ACHN (cell line): ENCODE data around the gene BACH2.
A peak's percentile ranks its signal among the peaks of the same experiment; 100 is the strongest.
"Not testable (repeated sequence)": the region's sequence is repeated elsewhere in the genome, so short reads cannot be mapped to it uniquely, and the experiment has no call there.

Experiments used
- DNase-seq: peaks from one replicate; pipeline ENCODE4 v3.0.0-alpha.2; 2015
- in situ Hi-C: cut with HindIII; loops from 2 replicates; pipeline ENCODE4 v1.10.0; 2017; ENCODE audit warnings: low sequenced_read_pairs, low pct_ligation_motif_present, low pct_unique_long_range_greater_than_20kb

The BACH2 gene

GRCh38 chr6:90044182-90044832, 252.3 kb downstream of the BACH2 start:
- no peak for DNase-seq
- in situ Hi-C loops: no loop called here

- in situ Hi-C loops: no loop called here
- no peak for DNase-seq
These were observed 255.7 kb downstream of the BACH2 start for GRCh38 chr6:90040931-90041330.

DNA sequence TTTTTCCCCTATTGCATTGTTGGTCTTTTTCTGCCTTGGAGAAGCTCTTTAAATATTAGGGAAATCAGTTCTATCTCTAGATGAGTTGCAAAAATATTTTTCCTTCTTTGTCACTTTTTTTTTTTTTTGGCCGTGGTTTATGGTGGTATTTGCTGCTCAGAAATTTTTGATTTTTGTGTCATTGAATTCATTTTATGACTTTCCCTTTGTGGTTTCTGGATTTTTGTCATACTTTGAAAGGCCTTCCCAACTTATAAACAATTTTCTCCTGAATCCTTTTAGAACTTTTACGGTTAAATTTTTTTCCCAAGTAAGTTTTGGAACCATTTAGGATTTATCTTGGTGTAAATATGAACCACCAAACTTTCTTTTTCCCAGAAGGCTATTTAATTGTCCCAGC, 256.7 kb downstream of the BACH2 start:
- in situ Hi-C loops: no loop called here
- no peak for DNase-seq

DNA sequence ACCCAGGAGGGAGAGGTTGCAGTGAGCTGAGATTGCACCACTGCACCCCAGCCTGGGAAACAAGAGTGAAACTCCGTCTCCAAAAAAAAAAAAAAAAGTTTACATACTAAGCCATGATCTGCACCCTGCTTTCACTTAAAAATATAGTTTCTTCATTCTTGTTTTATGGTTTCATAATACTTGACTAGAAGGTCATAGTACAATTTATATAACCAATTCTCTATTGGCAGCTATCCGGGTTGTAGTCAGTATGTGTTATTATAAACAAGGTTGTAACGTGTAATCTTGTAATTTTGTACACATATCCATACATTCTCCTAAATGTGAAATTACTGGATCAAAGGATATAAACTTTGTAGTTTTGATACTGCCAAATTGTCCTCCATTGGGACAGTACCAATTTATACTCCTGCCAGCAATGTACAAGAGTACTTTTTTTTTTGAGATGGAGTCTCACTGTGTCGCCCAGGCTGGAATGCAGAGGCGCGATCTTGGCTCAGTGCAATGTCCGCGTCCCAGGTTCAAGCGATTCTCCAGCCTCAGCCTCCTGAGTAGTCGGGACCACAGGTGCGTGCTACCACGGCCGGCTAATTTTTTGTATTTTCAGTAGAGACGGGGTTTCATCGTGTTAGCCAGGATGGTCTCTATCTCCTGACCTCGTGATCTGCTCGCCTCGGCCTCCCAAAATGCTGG, 257.5 kb downstream of the BACH2 start:
- in situ Hi-C loops: no loop called here
- no peak for DNase-seq

DNA sequence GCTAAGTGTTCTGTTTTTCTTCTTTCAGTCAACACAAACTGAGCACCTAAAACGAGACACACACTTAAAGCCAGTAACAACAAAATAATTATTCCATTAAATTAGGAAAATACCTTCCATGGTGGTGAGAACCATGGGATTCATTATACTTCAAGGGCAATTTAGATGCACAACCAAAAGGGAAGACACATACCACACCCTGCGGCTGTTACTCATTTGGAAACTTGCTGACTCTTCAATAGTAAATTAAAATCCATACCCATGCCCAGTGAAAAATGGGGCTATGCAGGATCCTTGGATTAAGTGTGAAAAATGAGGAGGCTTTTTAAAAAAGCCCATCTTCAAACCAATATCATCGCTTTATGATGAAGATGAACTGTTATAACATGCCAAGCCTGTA, 259.7 kb downstream of the BACH2 start:
- DNase-seq: no peak
- in situ Hi-C loops: no loop called here

GRCh38 chr6:90035047-90035723, 261.5 kb downstream of the BACH2 start:
- no peak for DNase-seq
- in situ Hi-C loops: no loop called here

DNA sequence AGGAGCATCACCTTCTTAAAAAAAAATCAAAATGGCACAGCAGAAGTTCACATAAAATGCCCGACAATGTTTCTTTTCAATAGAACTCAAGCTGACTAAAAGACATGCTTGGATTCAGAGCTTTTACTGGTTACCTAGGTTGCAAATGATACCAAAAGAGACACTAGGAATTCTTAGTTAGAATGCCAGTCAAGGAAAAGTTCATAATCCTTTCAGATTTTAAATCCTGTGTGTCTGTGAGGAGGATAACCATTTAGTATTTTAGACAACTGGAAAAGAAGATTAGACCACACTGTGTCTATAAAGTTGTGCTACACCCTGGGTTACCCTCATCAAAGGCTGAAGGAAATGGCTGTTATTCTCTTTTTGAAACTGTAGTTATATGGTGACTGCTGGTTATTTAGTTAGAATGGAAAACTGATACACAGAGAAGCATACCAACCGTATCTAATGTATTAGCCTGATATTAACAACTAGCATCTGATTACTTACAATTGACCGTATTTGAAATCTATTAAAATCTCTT, 262.8 kb downstream of the BACH2 start:
- no peak for DNase-seq
- in situ Hi-C loops: no loop called here

- in situ Hi-C loops, DNase-seq: not testable (repeated sequence)
These were observed 264.0 kb downstream of the BACH2 start for GRCh38 chr6:90032489-90033212.

GRCh38 chr6:90028995-90029635, 267.5 kb downstream of the BACH2 start:
- DNase-seq: no peak
- in situ Hi-C loops: no loop called here

GRCh38 chr6:90028066-90028778, 268.4 kb downstream of the BACH2 start:
- in situ Hi-C loops: no loop called here
- no peak for DNase-seq

DNA sequence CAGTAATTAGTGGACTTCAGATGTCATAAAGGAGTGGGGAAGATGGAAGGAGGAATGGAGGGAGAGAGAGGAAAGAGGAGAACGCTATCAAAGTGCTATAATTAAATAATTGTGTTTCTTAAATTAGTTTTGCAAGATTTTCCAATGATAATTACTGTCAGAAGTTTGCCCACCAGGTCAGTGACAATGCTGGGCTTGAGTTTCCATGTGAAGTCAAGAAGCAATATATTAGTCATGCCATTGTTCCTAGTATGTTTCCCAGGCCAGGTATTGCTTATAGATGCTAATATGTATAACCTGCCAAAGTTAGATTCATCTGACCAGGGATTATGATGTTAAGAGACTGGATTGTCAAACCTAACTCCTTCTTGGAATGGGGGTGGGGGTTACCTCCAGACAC, 270.4 kb downstream of the BACH2 start:
- DNase-seq: no peak
- in situ Hi-C loops: no loop called here

DNA sequence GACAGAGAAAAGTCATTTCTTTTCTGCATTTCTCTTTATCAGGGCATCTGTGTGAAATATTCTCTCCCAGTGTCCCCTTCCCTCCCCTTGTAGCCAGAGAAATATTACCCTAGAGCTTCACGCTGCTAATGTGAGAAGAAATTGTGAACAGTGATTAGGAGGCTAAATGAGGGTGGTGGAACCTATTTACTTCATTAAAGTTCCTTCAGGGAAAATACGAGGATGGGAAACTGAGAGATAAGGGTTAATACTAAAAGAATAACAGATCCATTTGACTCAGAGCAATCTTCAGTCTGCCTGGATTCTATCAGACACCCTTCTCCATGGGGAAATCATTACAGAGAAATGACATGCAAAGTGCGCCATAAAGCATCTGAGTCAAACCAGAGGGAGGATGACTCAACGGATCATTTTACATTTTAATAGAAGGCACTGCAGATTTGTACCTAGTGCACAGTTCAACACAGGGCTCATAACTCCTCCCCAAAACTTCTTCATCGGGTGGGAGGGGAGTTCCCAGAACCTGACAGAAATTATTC, 271.1 kb downstream of the BACH2 start:
- DNase-seq: peak; percentile 12
- in situ Hi-C loops: no loop called here

DNA sequence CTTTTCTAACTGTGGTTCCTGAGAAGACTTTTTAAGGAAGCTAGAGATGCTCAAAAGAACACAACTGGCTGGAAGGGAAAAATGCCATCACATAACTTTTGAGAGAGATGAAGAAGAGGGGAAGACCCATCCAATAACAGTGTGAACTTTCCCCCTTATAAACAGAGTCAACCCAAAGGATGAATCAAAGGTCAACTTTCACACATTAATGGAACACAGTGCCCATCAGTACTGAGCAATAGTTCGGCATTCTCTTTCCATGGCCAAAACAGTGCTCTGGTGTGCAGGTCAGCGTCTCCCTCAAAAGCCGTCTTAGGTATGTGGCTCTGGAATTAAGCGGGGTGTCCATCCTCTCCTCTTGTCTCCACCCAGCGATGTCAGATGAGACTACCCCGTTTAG, 272.0 kb downstream of the BACH2 start:
- in situ Hi-C loops: no loop called here
- no peak for DNase-seq

DNA sequence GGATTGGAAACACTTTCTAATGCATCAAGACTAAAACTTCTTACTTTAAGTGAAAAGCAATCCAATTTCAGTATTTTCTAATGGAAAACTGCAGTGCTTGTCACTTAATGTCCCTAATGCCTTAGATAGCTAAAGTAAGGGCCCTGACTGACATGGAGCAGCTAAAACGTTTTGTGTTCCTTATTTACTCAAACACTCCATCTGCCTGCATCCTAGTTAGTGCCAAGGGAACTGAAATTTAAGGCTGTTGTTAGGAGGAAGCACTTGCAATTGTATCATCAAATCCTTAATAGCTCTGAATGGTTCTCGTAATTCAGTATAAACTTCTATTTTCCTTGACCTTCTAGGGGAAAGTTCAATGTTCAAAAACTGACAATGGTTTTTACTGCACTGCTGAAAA, 274.9 kb downstream of the BACH2 start:
- in situ Hi-C loops: no loop called here
- no peak for DNase-seq

DNA sequence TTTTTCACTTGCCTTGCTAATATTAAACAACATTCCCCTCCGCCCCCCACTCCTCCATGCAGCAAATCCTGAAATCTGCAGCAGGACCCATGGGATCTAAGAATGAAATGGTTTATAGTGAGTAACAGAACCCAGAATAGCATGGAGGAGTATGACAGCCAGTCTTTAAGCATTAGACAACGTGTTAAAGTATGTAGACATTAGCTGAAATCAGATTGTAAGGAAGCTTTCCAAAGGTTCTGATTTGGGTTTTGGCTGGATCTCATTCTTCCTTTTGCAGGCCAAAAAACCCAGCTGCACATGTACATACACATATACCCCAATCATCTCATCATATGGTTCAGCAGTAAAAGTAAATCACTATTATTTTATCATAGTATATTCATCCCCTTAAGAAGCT, 275.9 kb downstream of the BACH2 start:
- in situ Hi-C loops: no loop called here
- DNase-seq: no peak

DNA sequence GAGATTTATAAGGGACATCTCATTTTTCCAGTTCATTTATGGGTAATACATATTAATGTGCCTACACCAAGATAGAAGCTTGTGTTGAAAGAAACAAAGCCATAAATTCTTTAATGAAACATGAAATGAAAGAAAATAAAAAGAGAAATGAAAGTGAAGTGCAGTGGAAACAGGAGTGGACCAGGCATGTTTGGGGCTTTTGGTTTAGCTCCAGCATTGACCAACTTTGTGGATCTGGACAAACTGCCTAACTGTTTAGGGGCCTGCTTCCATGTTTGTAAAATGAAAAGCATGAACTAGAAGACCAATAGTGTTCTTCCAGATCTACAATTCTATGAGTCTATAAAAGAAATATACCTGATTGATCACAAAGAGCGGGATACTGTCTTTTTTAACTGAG, 277.4 kb downstream of the BACH2 start:
- no peak for DNase-seq
- in situ Hi-C loops: no loop called here

GRCh38 chr6:90015883-90016282, 280.8 kb downstream of the BACH2 start:
- DNase-seq: no peak
- in situ Hi-C loops: no loop called here
